ENCODE data around the gene ZNF699.
"Not testable (repeated sequence)": the region's sequence is repeated elsewhere in the genome, so short reads cannot be mapped to it uniquely, and the experiment has no call there.

The ZNF699 gene

GRCh38 chr19:9323919-9324583 lies 14.4 kb upstream of the ZNF699 start, which contains the start of gene ZNF559:
ZNF559 (plus strand) TSS chr19:9324179; CDS start chr19:9338550, 14,371 bp downstream.
- Histone ChIP-seq H3K9ac (ENCODE audit: low read depth in 1 of 2, low read length in 2 of 2) (peak within 1 kb of the TSS; percentile 68 to 77), H3K36me3 (ENCODE audit: control insufficient read depth in 2 of 2, insufficient read depth in 2 of 2, low read length in 2 of 2) (peaks cover 0 to 6% of the 10 kb centered on the region in 2 donors), H3K9me3 (ENCODE audit: control insufficient read depth in 2 of 2, low read length in 2 of 2) (peaks cover 8 to 10% of the 10 kb centered on the region in 2 donors), H3K27me3 (ENCODE audit: control insufficient read depth in 2 of 2, insufficient read depth in 2 of 2, low read length in 2 of 2) (no peaks in the 10 kb centered on the region), H3K4me1 (ENCODE audit: control insufficient read depth in 2 of 2, insufficient read depth in 2 of 2, low read length in 2 of 2) (peaks cover 4 to 5% of the 10 kb centered on the region in 2 donors), H3K4me3 (ENCODE audit: low read length in 2 of 2) (peak within 1 kb of the TSS; percentile 83 to 97), H3K27ac (ENCODE audit: low read depth in 2 of 2, low read length in 2 of 2) (peak within 1 kb of the TSS; percentile 71 to 89)

DNA sequence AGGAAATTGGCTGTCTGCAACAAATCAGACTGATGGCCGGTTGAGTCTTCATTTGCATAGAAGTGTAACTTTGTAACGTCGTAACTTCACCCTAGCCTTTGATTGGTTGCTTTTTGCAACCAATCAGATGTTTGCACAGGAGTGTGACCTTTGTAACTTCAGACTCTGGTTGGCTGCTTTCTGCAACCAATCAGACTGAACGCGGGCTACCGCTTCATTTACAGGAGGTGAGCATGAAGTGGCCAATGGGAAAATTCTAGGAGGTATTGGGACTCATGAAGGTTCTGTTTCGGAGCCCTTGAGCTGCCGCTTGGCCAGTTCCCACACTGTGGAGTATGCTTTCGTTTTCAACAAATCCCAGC lies 13.9 kb upstream of the ZNF699 start:
- Histone ChIP-seq H3K9me3 (ENCODE audit: control insufficient read depth in 2 of 2, low read length in 2 of 2) (peaks cover 6 to 9% of the 10 kb centered on the region in 2 donors), H3K27me3 (ENCODE audit: control insufficient read depth in 2 of 2, insufficient read depth in 2 of 2, low read length in 2 of 2) (no peaks in the 10 kb centered on the region), H3K4me1 (ENCODE audit: control insufficient read depth in 2 of 2, insufficient read depth in 2 of 2, low read length in 2 of 2) (peaks cover 4 to 5% of the 10 kb centered on the region in 2 donors), H3K9ac (ENCODE audit: low read depth in 1 of 2, low read length in 2 of 2) (peak overlapping the region; percentile 68 to 77), H3K4me3 (ENCODE audit: low read length in 2 of 2) (peak overlapping the region; percentile 83 to 97), H3K36me3 (ENCODE audit: control insufficient read depth in 2 of 2, insufficient read depth in 2 of 2, low read length in 2 of 2) (peaks cover 0 to 5% of the 10 kb centered on the region in 2 donors), H3K27ac (ENCODE audit: low read depth in 2 of 2, low read length in 2 of 2) (peak overlapping the region; percentile 71 to 89)

GRCh38 chr19:9322201-9322600 lies 12.6 kb upstream of the ZNF699 start:
- not testable (repeated sequence) for H3K4me1 ChIP-seq (ENCODE audit: control insufficient read depth in 2 of 2, insufficient read depth in 2 of 2, low read length in 2 of 2); H3K9me3 ChIP-seq (ENCODE audit: control insufficient read depth in 2 of 2, low read length in 2 of 2); H3K4me3 ChIP-seq (ENCODE audit: low read length in 2 of 2)

GRCh38 chr19:9321756-9322155 lies 12.1 kb upstream of the ZNF699 start:
- not testable (repeated sequence) for H3K36me3 ChIP-seq (ENCODE audit: control insufficient read depth in 2 of 2, insufficient read depth in 2 of 2, low read length in 2 of 2); H3K4me3 ChIP-seq (ENCODE audit: low read length in 2 of 2); H3K27me3 ChIP-seq (ENCODE audit: control insufficient read depth in 2 of 2, insufficient read depth in 2 of 2, low read length in 2 of 2); H3K9me3 ChIP-seq (ENCODE audit: control insufficient read depth in 2 of 2, low read length in 2 of 2); H3K27ac ChIP-seq (ENCODE audit: low read depth in 2 of 2, low read length in 2 of 2); H3K9ac ChIP-seq (ENCODE audit: low read depth in 1 of 2, low read length in 2 of 2); H3K4me1 ChIP-seq (ENCODE audit: control insufficient read depth in 2 of 2, insufficient read depth in 2 of 2, low read length in 2 of 2)

More at GRCh38 chr19:9322201-9322600, 12.6 kb upstream of the ZNF699 start:
- H3K27me3 ChIP-seq (ENCODE audit: control insufficient read depth in 2 of 2, insufficient read depth in 2 of 2, low read length in 2 of 2); H3K36me3 ChIP-seq (ENCODE audit: control insufficient read depth in 2 of 2, insufficient read depth in 2 of 2, low read length in 2 of 2); H3K9ac ChIP-seq (ENCODE audit: low read depth in 1 of 2, low read length in 2 of 2); H3K27ac ChIP-seq (ENCODE audit: low read depth in 2 of 2, low read length in 2 of 2): not testable (repeated sequence)

DNA sequence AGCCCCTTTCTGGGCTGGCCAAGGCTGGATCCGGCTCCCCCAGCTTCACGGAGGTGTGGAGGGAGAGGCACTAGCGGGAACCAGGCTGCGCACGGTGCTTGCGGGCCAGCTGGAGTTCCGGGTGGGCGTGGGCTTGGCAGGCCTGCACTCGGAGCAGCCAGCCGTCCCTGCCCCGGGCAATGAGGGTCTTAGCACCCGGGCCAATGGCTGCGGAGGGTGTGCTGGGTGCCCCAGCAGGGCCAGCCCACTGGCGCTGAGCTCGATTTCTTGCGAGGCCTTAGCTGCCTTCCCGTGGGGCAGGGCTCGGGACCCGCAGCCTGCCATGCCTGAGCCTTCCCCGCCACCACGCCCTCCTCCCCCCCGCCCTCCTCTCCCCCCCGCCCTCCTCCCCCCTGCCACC lies 11.7 kb upstream of the ZNF699 start:
- Histone ChIP-seq H3K9me3 (ENCODE audit: control insufficient read depth in 2 of 2, low read length in 2 of 2) (peaks cover 0 to 3% of the 10 kb centered on the region in 2 donors), H3K27me3 (ENCODE audit: control insufficient read depth in 2 of 2, insufficient read depth in 2 of 2, low read length in 2 of 2) (no peaks in the 10 kb centered on the region), H3K4me3 (ENCODE audit: low read length in 2 of 2) (no peak overlapping the region), H3K27ac (ENCODE audit: low read depth in 2 of 2, low read length in 2 of 2) (no peak overlapping the region), H3K36me3 (ENCODE audit: control insufficient read depth in 2 of 2, insufficient read depth in 2 of 2, low read length in 2 of 2) (peaks cover 0 to 1% of the 10 kb centered on the region in 2 donors), H3K9ac (ENCODE audit: low read depth in 1 of 2, low read length in 2 of 2) (no peak overlapping the region), H3K4me1 (ENCODE audit: control insufficient read depth in 2 of 2, insufficient read depth in 2 of 2, low read length in 2 of 2) (peaks cover 4 to 5% of the 10 kb centered on the region in 2 donors)

DNA sequence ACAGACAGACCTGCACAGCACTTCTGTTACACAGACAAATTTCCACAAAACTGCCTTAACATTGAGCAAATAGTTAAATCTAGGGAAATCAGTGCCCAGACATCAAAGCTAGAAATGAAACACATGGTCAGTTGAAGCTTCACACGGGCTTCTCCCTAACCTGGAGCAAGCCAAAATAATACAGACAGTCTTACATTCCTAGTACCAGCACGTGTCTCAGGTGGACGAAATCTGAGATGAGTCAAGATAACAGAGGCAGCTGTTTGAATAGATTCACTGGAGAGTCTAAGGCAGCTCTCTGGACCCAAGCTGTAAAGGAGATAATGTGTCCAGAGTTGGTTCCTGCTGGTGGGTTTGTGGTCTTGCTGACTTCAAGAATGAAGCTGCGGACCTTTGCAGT lies 4.1 kb upstream of the ZNF699 start:
- Histone ChIP-seq H3K36me3 (ENCODE audit: control insufficient read depth in 2 of 2, insufficient read depth in 2 of 2, low read length in 2 of 2) (no peaks in the 10 kb centered on the region), H3K9ac (ENCODE audit: low read depth in 1 of 2, low read length in 2 of 2) (no peak overlapping the region), H3K4me1 (ENCODE audit: control insufficient read depth in 2 of 2, insufficient read depth in 2 of 2, low read length in 2 of 2) (no peaks in the 10 kb centered on the region), H3K27me3 (ENCODE audit: control insufficient read depth in 2 of 2, insufficient read depth in 2 of 2, low read length in 2 of 2) (no peaks in the 10 kb centered on the region), H3K27ac (ENCODE audit: low read depth in 2 of 2, low read length in 2 of 2) (no peak overlapping the region), H3K9me3 (ENCODE audit: control insufficient read depth in 2 of 2, low read length in 2 of 2) (peaks cover 0 to 2% of the 10 kb centered on the region in 2 donors), H3K4me3 (ENCODE audit: low read length in 2 of 2) (no peak overlapping the region)

GRCh38 chr19:9309974-9310446 lies 372 bp upstream of the ZNF699 start:
- Histone ChIP-seq H3K9ac (ENCODE audit: low read depth in 1 of 2, low read length in 2 of 2) (peak overlapping the region; percentile 86 to 96), H3K36me3 (ENCODE audit: control insufficient read depth in 2 of 2, insufficient read depth in 2 of 2, low read length in 2 of 2) (no peaks in the 10 kb centered on the region)

GRCh38 chr19:9308091-9308770 lies 1.4 kb downstream of the ZNF699 start:
- peak overlapping the region; percentile 87 to 98 for H3K4me3 ChIP-seq (ENCODE audit: low read length in 2 of 2)
- peaks cover 0 to 2% of the 10 kb centered on the region in 2 donors for H3K9me3 ChIP-seq (ENCODE audit: control insufficient read depth in 2 of 2, low read length in 2 of 2)
- no peaks in the 10 kb centered on the region for H3K4me1 ChIP-seq (ENCODE audit: control insufficient read depth in 2 of 2, insufficient read depth in 2 of 2, low read length in 2 of 2)
- no peak overlapping the region for H3K27ac ChIP-seq (ENCODE audit: low read depth in 2 of 2, low read length in 2 of 2)
- H3K36me3 ChIP-seq (ENCODE audit: control insufficient read depth in 2 of 2, insufficient read depth in 2 of 2, low read length in 2 of 2): peaks cover 3 to 6% of the 10 kb centered on the region in 2 donors
- H3K27me3 ChIP-seq (ENCODE audit: control insufficient read depth in 2 of 2, insufficient read depth in 2 of 2, low read length in 2 of 2): no peaks in the 10 kb centered on the region
- no peak overlapping the region for H3K9ac ChIP-seq (ENCODE audit: low read depth in 1 of 2, low read length in 2 of 2)

More at GRCh38 chr19:9309974-9310446, 372 bp upstream of the ZNF699 start:
- Histone ChIP-seq H3K27me3 (ENCODE audit: control insufficient read depth in 2 of 2, insufficient read depth in 2 of 2, low read length in 2 of 2) (no peaks in the 10 kb centered on the region), H3K4me3 (ENCODE audit: low read length in 2 of 2) (peak overlapping the region; percentile 87 to 98), H3K27ac (ENCODE audit: low read depth in 2 of 2, low read length in 2 of 2) (peak overlapping the region; percentile 78 to 85), H3K4me1 (ENCODE audit: control insufficient read depth in 2 of 2, insufficient read depth in 2 of 2, low read length in 2 of 2) (no peaks in the 10 kb centered on the region), H3K9me3 (ENCODE audit: control insufficient read depth in 2 of 2, low read length in 2 of 2) (peaks cover 0 to 2% of the 10 kb centered on the region in 2 donors)

DNA sequence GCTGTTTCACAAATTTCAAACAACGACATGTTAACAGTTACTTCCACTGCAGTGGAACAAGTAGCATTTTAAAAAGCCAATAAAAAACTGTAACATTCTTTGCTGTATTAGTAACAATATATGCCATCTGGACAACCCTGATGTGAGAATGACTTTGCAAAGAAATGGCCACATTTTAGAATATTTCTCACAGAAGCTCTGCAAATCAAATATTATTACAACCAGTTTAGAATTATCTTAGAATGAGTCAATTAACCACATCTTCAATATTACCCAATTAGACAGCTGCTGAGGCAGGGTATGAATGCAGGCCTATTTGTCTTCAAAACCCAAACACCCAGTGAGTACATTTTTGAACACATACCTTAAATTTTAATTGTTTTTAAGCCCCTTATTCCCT lies 3.2 kb downstream of the ZNF699 start:
- Histone ChIP-seq H3K4me3 (ENCODE audit: low read length in 2 of 2) (no peak overlapping the region), H3K27ac (ENCODE audit: low read depth in 2 of 2, low read length in 2 of 2) (no peak overlapping the region), H3K4me1 (ENCODE audit: control insufficient read depth in 2 of 2, insufficient read depth in 2 of 2, low read length in 2 of 2) (no peaks in the 10 kb centered on the region), H3K9me3 (ENCODE audit: control insufficient read depth in 2 of 2, low read length in 2 of 2) (peaks cover 0 to 2% of the 10 kb centered on the region in 2 donors), H3K36me3 (ENCODE audit: control insufficient read depth in 2 of 2, insufficient read depth in 2 of 2, low read length in 2 of 2) (peaks cover 20 to 23% of the 10 kb centered on the region in 2 donors), H3K9ac (ENCODE audit: low read depth in 1 of 2, low read length in 2 of 2) (no peak overlapping the region), H3K27me3 (ENCODE audit: control insufficient read depth in 2 of 2, insufficient read depth in 2 of 2, low read length in 2 of 2) (no peaks in the 10 kb centered on the region)

DNA sequence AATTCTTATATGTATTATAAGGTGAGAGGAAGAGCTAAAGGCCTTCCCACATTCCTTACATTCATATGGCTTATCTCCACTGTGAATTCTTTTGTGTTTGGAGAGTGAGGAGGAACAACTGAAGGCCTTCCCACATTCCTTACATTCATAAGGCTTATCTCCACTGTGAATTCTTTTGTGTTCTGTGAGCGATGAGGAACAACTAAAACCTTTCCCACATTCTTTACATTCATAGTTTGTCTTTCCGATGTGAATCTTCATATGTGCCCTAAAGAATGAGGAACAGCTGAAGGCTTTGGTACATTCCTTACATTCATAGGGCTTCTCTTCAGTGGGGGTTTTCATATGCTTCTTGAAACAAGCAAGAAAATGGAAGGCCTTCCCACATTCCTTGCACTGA lies 13.3 kb downstream of the ZNF699 start:
- H3K9me3 ChIP-seq (ENCODE audit: control insufficient read depth in 2 of 2, low read length in 2 of 2): peaks cover 49 to 55% of the 10 kb centered on the region in 2 donors
- no peak overlapping the region for H3K27ac ChIP-seq (ENCODE audit: low read depth in 2 of 2, low read length in 2 of 2)
- H3K4me1 ChIP-seq (ENCODE audit: control insufficient read depth in 2 of 2, insufficient read depth in 2 of 2, low read length in 2 of 2): no peaks in the 10 kb centered on the region
- H3K9ac ChIP-seq (ENCODE audit: low read depth in 1 of 2, low read length in 2 of 2): no peak overlapping the region
- H3K36me3 ChIP-seq (ENCODE audit: control insufficient read depth in 2 of 2, insufficient read depth in 2 of 2, low read length in 2 of 2): peaks cover 36 to 49% of the 10 kb centered on the region in 2 donors
- H3K27me3 ChIP-seq (ENCODE audit: control insufficient read depth in 2 of 2, insufficient read depth in 2 of 2, low read length in 2 of 2): no peaks in the 10 kb centered on the region
- H3K4me3 ChIP-seq (ENCODE audit: low read length in 2 of 2): peak overlapping the region in 1 of 2 donors; percentile 42

Data from mucosa of rectum (tissue), 2 donors.